ENCODE measurements around the gene MIOS. TPM values are rescaled to one million over a fixed set of nuclear protein-coding genes. Genes with fewer than 3 reads are reported as not detected.

MIOS gene
- 23.2 and 27.4 TPM in 2 replicates for total RNA-seq (2014; rRNA removed; shearing (Covaris generic))

DNA sequence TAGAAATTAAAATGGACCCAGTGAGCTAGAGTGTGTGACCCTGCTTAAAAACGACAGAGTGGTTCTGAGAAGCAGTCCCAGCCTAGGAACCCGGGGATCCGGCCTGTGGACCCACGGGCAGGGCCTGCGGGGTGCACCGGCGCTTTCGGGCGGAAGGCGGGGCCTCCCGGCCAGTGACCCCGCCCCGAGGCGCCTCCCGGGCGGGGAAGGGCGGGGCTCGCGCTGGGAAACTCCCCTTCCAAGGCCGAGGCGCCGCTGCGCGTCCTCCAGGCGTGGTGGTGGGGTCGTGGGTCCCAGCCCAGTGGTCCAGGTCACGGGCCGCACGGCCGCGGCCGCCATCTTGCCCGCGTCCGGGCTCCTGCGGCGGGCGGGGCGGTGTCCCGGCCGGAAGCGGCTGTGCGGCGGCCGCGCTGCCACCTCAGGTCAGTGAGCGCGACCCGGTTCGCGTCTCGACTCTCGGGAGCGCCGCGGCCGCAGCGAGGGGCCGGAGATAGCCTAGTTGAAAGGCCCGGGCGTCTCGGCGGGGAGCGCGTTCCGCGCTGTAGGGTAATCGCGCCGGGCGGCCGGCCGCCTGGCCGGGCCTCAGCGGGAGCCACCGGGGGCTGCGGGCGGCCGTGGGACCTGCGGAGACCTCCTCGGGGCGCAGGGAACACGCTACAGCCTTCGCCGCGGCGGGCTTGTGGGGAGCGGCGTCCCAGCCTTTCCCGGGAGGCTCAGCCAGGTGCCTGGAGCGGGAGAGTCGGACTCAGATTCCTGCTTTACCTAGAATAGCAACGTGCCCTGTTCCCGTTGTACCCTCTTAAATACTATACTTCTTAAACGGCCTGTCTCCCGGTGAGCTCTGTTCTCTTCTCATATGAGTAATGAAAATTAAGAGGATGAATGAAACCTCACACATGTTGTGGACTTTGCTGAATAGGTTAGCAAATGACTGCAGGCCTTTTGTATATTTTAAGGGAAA is at the start of gene MIOS:
Gene MIOS (plus strand): TSS at position 234 of the 961 bp plus-strand sequence. CDS start 5,592 bp downstream, outside the sequence.

DNA sequence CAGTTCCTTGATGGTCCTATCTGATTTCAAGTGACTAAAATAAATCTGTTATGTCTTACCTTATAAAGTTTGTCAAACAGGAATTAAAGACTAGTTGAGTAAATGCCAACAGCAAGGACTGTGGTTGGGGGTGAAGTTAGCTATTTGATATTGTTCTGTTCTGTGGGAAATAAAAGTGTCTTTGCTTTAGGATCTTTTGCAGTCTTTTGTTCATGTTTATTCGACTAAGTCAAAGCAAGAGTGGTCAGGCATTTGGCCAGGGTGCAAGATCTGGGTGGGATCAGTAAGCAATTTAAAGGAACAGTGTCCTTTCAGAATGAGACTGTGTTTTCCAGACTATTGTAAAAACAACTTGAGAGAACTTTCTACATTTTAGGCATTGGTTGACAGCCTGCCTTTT is 31.0 kb upstream of the MIOS start, which contains the start of gene COL28A1:
Gene COL28A1 (minus strand): TSS at position 183 of the 400 bp plus-strand sequence. CDS start 2,998 bp downstream, outside the sequence.

DNA sequence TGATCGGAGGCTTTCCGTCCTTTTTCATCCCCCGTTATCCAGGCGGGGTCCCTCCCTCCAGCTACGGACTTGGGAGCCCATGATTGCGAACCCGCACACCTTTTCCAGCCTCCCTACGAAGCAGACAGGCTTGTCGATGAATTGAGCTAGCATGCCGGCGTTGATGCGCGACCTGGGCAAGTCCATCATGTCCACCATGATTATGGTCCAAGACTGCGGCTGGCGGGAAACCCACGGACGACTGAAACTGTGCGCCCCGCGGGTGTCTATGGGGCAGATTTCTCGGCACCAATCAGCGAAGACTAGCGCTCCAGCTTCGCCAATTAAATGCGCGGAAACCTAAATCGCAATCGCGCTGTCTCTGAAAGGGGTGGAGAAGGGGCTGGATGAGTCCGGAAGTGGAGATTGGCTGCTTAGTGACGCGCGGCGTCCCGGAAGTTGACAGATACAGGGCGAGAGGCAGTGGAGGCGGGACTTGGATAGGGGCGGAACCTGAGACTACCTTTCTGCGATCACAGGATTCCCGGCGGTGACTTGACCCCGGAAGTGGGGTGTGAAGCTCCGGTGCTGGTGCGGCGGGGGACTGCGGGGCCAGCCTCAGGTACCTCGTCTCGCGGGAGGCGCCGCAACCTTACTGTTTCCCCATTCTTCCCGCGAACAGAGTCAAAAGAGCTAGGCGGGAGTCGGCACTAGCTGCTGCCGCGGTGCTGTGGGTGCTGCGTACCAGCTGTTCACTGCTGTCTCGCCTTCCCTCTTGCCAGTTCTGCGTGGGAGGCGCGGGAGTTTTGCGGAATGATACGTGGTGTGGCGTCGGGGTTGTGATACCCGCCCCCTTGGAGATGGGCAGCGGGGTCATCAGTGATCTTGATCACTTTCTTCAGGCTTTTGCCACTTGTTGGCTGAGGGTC is 73.8 kb downstream of the MIOS start, which contains the start of gene UMAD1:
Gene UMAD1 (plus strand): TSS at position 532 of the 908 bp plus-strand sequence. CDS start 32,620 bp downstream, outside the sequence.

Other genes starting within 250 kb of the MIOS start
- 0.03 TPM in 1 of 2 replicates, not detected in the other for gene COL28A1, start 31.0 kb upstream of the MIOS start, total RNA-seq (2014; rRNA removed; shearing (Covaris generic))
- gene UMAD1, start 73.9 kb downstream of the MIOS start, total RNA-seq (2014; rRNA removed; shearing (Covaris generic)): 8.8 and 10.1 TPM in 2 replicates
- 49.9 and 65.5 TPM in 2 replicates for gene RPA3, start 151.7 kb downstream of the MIOS start, total RNA-seq (2014; rRNA removed; shearing (Covaris generic))

Data from A375 (cell line).